Activated CD4-positive, alpha-beta T cell treated with anti-CD3 and anti-CD28 coated beads, Interleukin-2, amount 10 ng/mL, durations not matched to agents 7 days and 5 days (primary cell): ENCODE data around the gene SLC1A1. TPM values are rescaled to one million over a fixed set of nuclear protein-coding genes. Genes with fewer than 3 reads are reported as not detected.

Source experiments
- CTCF ChIA-PET: fragments of 350-600 bp; sonication (Branson Sonifier 250); formaldehyde crosslinking; loops from one replicate; lab custom pipeline; 2021; ENCODE audit warnings: antibody characterized with exemption; lab: Charles Lee
- POLR2A ChIA-PET: fragments of 350-600 bp; sonication (Branson Sonifier 250); formaldehyde crosslinking; loops from one replicate; lab custom pipeline; 2021; ENCODE audit warnings: antibody characterized with exemption; lab: Charles Lee
- DNase-seq: peaks from one replicate; pipeline ENCODE4 v3.0.0-alpha.2; 2020
- H3K27ac Mint-ChIP-seq: one replicate; pipeline ENCODE4 v1.8.0; 2021; ENCODE audit warnings: mild to moderate bottlenecking, moderate library complexity, mixed read lengths
- H3K27me3 Mint-ChIP-seq: one replicate; pipeline ENCODE4 v1.8.0; 2021; ENCODE audit warnings: mixed read lengths
- H3K36me3 Mint-ChIP-seq: one replicate; pipeline ENCODE4 v1.8.0; 2021; ENCODE audit warnings: low read depth, mixed read lengths
- H3K4me1 Mint-ChIP-seq: one replicate; pipeline ENCODE4 v1.8.0; 2021; ENCODE audit warnings: mixed read lengths
- H3K4me3 Mint-ChIP-seq: one replicate; pipeline ENCODE4 v1.8.0; 2021; ENCODE audit warnings: mild to moderate bottlenecking, moderate library complexity, mixed read lengths
- H3K9me3 Mint-ChIP-seq: one replicate; pipeline ENCODE4 v1.8.0; 2021; ENCODE audit warnings: mixed read lengths
- total RNA-seq, 2 experiments: library from RNA; stranded (reverse); gene quantifications; one replicate each; pipeline ENCODE4 v1.2.3, GENCODE V29; 2021

SLC1A1 gene
- total RNA-seq, 2 experiments from 2014 or later: 0.10 TPM; not detected in 1

DNA sequence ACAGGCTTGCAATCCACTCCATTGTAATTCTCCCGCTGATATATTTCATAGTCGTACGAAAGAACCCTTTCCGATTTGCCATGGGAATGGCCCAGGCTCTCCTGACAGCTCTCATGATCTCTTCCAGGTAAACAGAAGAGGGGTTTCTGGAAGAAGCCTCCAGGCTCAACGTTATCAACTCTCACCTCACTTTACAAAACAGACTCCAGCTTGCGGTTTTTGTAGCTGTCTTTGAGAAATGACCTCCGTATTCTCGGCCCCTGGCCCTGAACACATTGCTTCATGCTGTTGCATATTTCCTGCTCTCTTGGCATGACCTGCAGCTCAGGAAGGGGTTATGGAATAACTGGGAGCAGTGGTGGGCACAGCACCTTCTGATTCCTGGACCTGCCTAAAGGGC lies 85.7 kb downstream of the SLC1A1 start:
- ChIA-PET POLR2A (no interaction called here), CTCF (no interaction called here)
- H3K27me3 Mint-ChIP-seq: no peaks in the 10 kb centered on the region
- H3K4me1 Mint-ChIP-seq: peaks cover 14% of the 10 kb centered on the region
- H3K4me3 Mint-ChIP-seq: no peak overlapping the region
- H3K36me3 Mint-ChIP-seq: no peaks in the 10 kb centered on the region
- H3K27ac Mint-ChIP-seq: no peak overlapping the region
- no peaks in the 10 kb centered on the region for H3K9me3 Mint-ChIP-seq
- no peak for DNase-seq

DNA sequence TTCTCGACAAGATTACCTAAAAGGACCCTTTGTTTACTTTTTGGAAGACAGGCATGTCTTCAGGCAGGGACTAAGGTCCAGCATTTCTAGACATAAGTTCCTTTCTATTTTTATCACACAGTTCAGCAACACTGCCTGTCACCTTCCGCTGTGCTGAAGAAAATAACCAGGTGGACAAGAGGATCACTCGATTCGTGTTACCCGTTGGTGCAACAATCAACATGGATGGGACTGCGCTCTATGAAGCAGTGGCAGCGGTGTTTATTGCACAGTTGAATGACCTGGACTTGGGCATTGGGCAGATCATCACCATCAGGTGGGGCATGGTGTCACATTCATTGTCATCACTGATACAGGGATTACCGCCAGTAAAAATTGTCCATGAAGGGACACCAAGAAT lies 86.2 kb downstream of the SLC1A1 start:
- Mint-ChIP-seq H3K36me3 (no peaks in the 10 kb centered on the region), H3K4me1 (peaks cover 14% of the 10 kb centered on the region), H3K9me3 (no peaks in the 10 kb centered on the region), H3K4me3 (no peak overlapping the region), H3K27ac (no peak overlapping the region), H3K27me3 (no peaks in the 10 kb centered on the region)
- no peak for DNase-seq
- ChIA-PET POLR2A (no interaction called here), CTCF (no interaction called here)

DNA sequence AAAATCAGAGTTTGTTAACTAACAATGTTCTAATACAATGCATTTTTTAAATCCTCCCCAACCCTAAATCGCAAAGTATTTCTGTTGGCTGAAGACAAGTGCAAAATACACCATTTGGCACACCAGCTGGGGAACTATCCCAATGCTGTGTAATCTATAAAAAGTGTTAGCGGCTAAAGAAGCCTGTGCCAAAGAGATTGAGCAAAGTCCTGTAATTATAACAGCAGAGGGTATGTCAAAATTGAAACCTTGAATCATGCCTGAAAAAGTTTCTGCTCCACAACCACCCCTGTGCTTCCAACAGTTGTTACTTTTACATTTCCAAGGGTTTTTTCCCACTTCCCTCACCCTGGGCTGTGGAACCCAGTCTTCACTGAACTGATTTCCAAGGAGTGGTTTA lies 88.7 kb downstream of the SLC1A1 start:
- no peak for DNase-seq
- ChIA-PET POLR2A (no interaction called here), CTCF (no interaction called here)
- H3K27me3 Mint-ChIP-seq: no peaks in the 10 kb centered on the region
- peaks cover 5% of the 10 kb centered on the region for H3K4me1 Mint-ChIP-seq
- no peak overlapping the region for H3K4me3 Mint-ChIP-seq
- H3K27ac Mint-ChIP-seq: no peak overlapping the region
- H3K36me3 Mint-ChIP-seq: no peaks in the 10 kb centered on the region
- H3K9me3 Mint-ChIP-seq: no peaks in the 10 kb centered on the region

DNA sequence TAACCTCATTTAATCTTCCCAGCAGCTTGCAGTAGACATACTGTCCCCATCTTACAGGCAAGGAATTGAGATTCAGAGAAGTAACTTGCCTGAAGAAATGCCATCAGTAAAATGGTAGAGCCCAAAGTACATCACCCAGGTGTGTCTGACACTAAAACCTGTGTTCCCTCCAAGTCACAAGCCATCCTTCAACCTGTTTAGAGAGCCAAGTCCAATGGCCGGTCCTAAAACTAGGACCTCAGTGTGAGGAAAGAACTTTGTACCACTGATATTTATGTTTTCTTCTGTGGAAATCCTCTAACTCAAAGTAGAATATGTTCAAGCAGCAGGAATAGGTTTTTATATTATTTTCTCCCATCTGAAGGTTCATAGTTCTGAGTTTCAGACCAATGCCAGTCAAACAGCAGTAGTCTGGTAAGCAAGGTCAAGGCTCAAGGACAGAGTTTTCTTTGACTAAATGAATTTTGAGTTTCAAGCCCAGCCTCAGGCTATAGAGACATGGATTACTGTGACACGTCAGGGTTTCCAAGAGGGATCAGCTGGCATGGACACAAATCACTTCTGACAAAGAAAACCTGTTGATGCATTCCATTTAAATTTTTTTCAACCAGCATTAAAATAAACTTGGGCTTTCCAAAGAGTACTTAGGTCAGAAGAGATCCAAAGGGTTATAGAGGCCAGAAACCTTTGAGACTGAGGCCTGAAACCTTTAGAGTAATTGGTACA lies 90.9 kb downstream of the SLC1A1 start:
- Mint-ChIP-seq H3K4me1 (no peaks in the 10 kb centered on the region), H3K36me3 (no peaks in the 10 kb centered on the region), H3K27ac (no peak overlapping the region), H3K27me3 (no peaks in the 10 kb centered on the region), H3K4me3 (no peak overlapping the region), H3K9me3 (no peaks in the 10 kb centered on the region)
- POLR2A ChIA-PET: no interaction called here
- CTCF ChIA-PET: interaction anchor here (0.6 to 1.2 kb wide), 3 partner anchors 10 to 1319 kb away, joined by 3 to 4 read pairs (median 3); no protein-coding TSS in a partner anchor
- DNase-seq: no peak

DNA sequence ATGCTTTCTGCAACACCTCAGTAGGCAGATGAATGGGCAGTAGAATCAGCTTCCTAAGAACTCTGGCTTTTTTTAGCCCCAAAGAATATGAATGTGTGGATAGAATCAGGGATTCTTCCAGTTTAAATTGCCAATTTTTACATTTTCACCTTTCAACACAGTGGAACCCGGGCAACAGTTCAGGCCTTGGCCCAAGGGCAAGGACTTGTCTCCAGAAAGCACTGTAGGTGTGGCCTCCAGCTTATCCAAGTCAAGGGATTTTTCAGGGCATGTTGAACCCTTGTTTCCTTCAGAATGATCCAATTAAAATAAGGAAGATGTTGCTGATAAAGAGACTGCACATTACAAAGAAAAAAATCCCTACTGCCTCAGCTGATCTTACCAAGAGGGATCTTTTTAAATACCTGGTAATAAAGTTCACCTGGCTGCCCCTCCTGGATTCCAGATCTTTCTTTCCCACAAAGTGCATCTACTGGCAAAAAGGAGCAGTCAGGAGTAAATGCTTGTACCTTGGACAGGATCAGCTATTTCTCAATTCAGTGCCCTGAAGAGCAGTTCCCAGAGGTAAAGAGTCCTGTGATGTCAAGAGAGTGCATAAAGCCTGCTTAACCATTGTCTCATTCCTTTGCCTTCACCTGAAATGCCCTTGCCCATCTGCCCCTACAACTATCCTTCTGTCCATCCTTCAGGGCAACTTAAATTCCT lies 91.7 kb downstream of the SLC1A1 start:
- H3K27me3 Mint-ChIP-seq: no peaks in the 10 kb centered on the region
- ChIA-PET CTCF (no interaction called here), POLR2A (no interaction called here)
- H3K36me3 Mint-ChIP-seq: no peaks in the 10 kb centered on the region
- H3K4me3 Mint-ChIP-seq: no peak overlapping the region
- H3K4me1 Mint-ChIP-seq: no peaks in the 10 kb centered on the region
- H3K27ac Mint-ChIP-seq: no peak overlapping the region
- no peak for DNase-seq
- H3K9me3 Mint-ChIP-seq: no peaks in the 10 kb centered on the region

DNA sequence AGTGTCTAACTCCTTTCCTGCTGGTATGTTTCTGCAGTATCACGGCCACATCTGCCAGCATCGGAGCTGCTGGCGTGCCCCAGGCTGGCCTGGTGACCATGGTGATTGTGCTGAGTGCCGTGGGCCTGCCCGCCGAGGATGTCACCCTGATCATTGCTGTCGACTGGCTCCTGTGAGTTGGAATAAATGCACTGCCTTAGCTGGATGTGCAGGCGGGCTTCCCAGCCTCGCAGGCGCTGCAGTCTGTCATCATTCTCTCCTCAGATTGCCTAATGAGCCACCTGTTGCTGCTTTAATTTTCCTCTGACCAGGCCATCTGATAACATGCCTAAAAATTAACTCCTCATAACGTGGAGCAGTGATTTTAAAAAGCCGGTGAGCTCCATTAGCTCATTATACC lies 92.7 kb downstream of the SLC1A1 start:
- Mint-ChIP-seq H3K27ac (no peak overlapping the region), H3K36me3 (no peaks in the 10 kb centered on the region), H3K4me3 (no peak overlapping the region), H3K9me3 (no peaks in the 10 kb centered on the region), H3K27me3 (no peaks in the 10 kb centered on the region), H3K4me1 (peaks cover 2% of the 10 kb centered on the region)
- ChIA-PET CTCF (interaction anchor here (1.3 kb wide), 1 partner anchor 10 kb away, joined by 3 read pairs; no protein-coding TSS in a partner anchor), POLR2A (no interaction called here)
- no peak for DNase-seq

DNA sequence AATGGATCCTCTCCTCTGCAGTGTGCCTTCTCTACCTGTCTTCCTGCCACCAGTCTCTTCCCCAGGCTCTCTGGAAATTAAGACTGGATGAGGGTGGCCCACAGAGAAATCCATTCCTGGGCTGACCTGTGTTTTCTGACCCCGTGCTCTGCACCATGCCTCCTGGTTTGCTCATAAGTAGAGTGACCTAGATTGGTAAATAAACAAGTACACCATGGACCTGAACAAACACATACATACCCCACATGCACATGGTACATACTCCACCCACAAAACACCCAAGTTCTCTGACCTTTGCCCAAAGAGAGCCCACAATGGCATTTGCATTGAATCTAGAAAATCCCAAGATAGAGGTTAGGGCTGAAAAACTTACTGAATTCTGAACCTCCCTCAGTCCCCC lies 94.4 kb downstream of the SLC1A1 start:
- H3K4me1 Mint-ChIP-seq: peaks cover 2% of the 10 kb centered on the region
- no peak overlapping the region for H3K27ac Mint-ChIP-seq
- DNase-seq: no peak
- no peaks in the 10 kb centered on the region for H3K9me3 Mint-ChIP-seq
- no peak overlapping the region for H3K4me3 Mint-ChIP-seq
- H3K36me3 Mint-ChIP-seq: no peaks in the 10 kb centered on the region
- H3K27me3 Mint-ChIP-seq: no peaks in the 10 kb centered on the region
- ChIA-PET CTCF (no interaction called here), POLR2A (no interaction called here)

DNA sequence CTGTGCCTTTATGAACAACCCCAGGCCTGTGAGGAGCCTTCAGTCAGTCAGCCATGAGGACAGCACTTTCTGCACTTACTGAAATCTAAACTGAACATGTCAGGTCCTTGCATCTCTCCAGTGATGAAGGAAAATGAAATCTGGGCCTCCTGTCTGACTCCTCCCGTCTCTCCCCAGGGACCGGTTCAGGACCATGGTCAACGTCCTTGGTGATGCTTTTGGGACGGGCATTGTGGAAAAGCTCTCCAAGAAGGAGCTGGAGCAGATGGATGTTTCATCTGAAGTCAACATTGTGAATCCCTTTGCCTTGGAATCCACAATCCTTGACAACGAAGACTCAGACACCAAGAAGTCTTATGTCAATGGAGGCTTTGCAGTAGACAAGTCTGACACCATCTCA lies 94.9 kb downstream of the SLC1A1 start:
- ChIA-PET POLR2A (no interaction called here), CTCF (no interaction called here)
- no peaks in the 10 kb centered on the region for H3K9me3 Mint-ChIP-seq
- H3K36me3 Mint-ChIP-seq: no peaks in the 10 kb centered on the region
- no peak overlapping the region for H3K27ac Mint-ChIP-seq
- H3K4me3 Mint-ChIP-seq: no peak overlapping the region
- H3K27me3 Mint-ChIP-seq: no peaks in the 10 kb centered on the region
- no peak for DNase-seq
- H3K4me1 Mint-ChIP-seq: peaks cover 2% of the 10 kb centered on the region

DNA sequence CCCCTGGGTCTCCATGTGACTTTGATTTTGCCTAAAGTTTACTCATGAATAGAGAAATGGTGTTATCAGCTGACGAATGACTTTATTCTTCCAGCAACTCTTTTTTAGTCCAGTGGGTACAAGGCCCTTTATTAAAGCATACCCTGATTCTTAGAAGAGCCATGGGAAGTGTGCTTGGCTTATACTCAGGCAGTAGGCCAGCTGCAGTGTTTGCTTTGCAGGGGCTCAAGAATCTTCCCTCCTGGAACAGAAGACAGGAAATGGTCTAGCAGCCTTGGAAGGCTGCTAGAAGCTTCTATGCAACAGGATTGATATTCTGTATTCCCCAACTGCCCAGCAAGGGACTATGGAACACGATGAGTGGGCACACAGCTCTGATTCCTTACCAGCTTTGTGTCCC lies 98.5 kb downstream of the SLC1A1 start:
- H3K27ac Mint-ChIP-seq: no peak overlapping the region
- no peak for DNase-seq
- H3K27me3 Mint-ChIP-seq: no peaks in the 10 kb centered on the region
- no peaks in the 10 kb centered on the region for H3K36me3 Mint-ChIP-seq
- ChIA-PET CTCF (interaction anchor here (0.7 to 3.6 kb wide), 4 partner anchors 14 to 30 kb away, joined by 3 to 14 read pairs (median 4); no protein-coding TSS in a partner anchor), POLR2A (no interaction called here)
- no peaks in the 10 kb centered on the region for H3K9me3 Mint-ChIP-seq
- H3K4me1 Mint-ChIP-seq: peaks cover 2% of the 10 kb centered on the region
- no peak overlapping the region for H3K4me3 Mint-ChIP-seq

DNA sequence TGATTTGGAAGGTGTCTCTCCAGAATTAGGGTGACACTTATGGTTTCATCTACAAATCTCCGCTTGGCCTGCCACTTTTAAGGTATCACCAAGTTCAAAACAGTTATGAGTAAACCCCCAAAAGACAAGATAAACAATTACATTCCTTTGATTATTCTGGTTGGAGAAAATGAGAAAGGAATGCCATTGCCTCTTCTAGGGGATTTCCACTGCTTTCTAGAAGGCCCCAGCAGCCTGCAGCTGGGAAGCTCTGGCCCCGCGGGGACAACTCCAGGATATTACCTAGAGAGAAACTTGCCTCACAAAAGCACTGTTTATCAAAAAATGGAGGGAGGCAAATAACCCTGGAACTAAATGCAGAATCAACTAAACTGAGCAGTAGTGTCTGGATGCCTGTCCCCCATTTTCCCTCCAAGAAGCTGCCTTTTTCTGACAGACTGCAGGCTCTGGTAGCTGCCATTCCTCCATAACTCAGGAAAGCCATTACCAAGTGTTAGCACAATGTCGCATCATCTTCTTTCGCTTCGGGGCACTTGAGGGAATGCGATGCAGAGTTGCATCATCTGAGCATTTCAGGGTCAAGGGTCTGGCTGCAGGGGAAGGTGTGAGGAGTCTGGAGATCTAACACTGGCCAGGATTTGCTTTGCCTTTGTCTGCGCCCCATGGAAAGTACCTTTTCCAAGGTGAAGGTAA lies 100.3 kb downstream of the SLC1A1 start:
- no peak for DNase-seq
- Mint-ChIP-seq H3K4me3 (no peak overlapping the region), H3K27me3 (no peaks in the 10 kb centered on the region), H3K9me3 (no peaks in the 10 kb centered on the region), H3K4me1 (peaks cover 10% of the 10 kb centered on the region), H3K27ac (no peak overlapping the region), H3K36me3 (peaks cover 3% of the 10 kb centered on the region)
- ChIA-PET POLR2A (no interaction called here), CTCF (interaction anchor here (1.3 kb wide), 1 partner anchor 10 kb away, joined by 4 read pairs; no protein-coding TSS in a partner anchor)

DNA sequence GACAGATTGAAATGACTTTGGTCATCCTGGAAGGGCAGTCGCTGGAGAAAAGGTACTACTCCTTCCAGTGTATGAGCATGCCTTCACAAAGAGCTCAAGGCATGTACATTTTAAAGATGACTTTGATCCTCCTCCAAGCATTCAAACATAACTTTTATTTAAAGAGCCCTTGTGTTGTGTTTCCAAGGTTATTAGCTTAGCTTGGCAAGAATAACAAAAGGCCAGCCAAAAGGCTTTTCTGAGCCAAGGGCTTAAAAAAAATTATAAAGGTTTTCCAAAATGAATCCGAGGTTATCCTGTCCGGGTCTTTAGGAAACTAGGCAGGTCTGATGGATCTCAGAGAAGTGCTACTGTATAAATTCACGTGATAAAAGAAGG lies 100.8 kb downstream of the SLC1A1 start:
- Mint-ChIP-seq H3K4me1 (peaks cover 15% of the 10 kb centered on the region), H3K27ac (no peak overlapping the region), H3K27me3 (no peaks in the 10 kb centered on the region), H3K9me3 (no peaks in the 10 kb centered on the region), H3K4me3 (no peak overlapping the region), H3K36me3 (peaks cover 3% of the 10 kb centered on the region)
- ChIA-PET POLR2A (no interaction called here), CTCF (interaction anchor here (1.3 kb wide), 1 partner anchor 10 kb away, joined by 4 read pairs; no protein-coding TSS in a partner anchor)
- DNase-seq: no peak

DNA sequence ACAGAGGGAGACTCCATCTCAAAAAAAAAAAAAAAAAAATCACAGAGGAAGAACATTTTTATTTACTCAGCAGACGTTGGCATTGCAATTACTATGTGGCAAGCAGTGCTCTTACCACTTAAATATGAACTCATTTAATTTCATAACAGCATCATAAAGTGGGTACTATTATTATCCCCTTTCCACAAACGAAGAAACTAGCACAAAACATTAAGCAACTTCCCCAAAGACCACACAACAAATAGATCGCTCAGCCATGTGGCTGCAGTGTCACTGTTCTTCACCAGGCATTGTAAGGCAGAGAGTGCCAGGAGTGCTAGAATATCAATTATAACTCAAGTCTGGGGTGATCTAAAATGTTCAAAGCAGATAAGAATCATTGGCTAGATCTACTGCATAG lies 102.0 kb downstream of the SLC1A1 start:
- peaks cover 24% of the 10 kb centered on the region for H3K4me1 Mint-ChIP-seq
- no peak overlapping the region for H3K4me3 Mint-ChIP-seq
- no peaks in the 10 kb centered on the region for H3K9me3 Mint-ChIP-seq
- no peaks in the 10 kb centered on the region for H3K27me3 Mint-ChIP-seq
- no peak overlapping the region for H3K27ac Mint-ChIP-seq
- ChIA-PET POLR2A (no interaction called here), CTCF (interaction anchor here (0.7 kb wide), 1 partner anchor 148 kb away, joined by 3 read pairs; no protein-coding TSS in a partner anchor)
- H3K36me3 Mint-ChIP-seq: peaks cover 3% of the 10 kb centered on the region
- no peak for DNase-seq

DNA sequence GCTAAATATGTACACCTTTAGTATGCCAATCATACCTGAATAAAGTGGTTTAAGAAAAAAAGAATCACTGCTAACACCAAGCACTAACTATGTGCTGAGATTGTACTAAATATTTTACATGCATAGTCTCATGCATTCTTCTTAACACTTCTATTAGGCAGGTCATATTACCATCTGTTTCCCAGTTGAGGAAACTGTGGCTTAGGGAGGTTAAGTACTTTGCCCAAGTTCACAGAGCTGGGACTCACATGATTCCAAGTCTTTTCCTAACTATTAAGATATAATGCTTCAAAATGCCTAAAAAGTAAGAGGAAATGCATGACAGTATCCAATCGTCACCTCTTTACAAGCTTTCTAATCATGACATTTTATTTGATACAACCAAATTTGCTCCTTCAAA lies 102.6 kb downstream of the SLC1A1 start:
- POLR2A ChIA-PET: no interaction called here
- CTCF ChIA-PET: no interaction called here
- Mint-ChIP-seq H3K36me3 (peaks cover 3% of the 10 kb centered on the region), H3K4me3 (no peak overlapping the region), H3K27ac (no peak overlapping the region), H3K9me3 (no peaks in the 10 kb centered on the region), H3K27me3 (no peaks in the 10 kb centered on the region), H3K4me1 (peaks cover 27% of the 10 kb centered on the region)
- DNase-seq: no peak
